ENCODE data around the gene SLC29A3. TPM values are rescaled to one million over a fixed set of nuclear protein-coding genes. Genes with fewer than 3 reads are reported as not detected.
A peak's percentile ranks its signal among the peaks of the same experiment; 100 is the strongest.

SLC29A3 gene
- total RNA-seq, 1 experiment from 2014 or later: 35.7 TPM

DNA sequence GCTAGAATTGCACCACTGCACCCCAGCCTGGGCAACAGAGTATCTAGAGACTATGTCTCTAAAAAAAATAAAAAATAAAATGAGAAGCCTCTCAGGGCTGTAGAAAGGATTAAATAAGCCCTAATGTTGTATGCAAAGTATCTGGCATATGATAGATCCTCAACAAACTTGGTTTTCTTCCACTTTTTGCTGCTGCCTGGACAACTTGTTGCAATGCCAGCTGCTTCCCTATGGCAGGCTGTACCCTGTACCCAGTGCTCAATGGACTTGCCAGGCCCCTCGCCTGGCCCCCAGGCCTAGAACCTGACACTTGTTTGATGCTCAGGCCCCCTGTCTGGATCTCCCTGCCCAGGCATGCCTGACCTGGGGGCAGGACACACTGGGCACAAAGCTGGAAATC is 49.1 kb downstream of the SLC29A3 start:
- Histone ChIP-seq H3K4me3 (no peak overlapping the region), H3F3A (ENCODE audit: insufficient read depth, low read depth) (peaks cover 37% of the 10 kb centered on the region), H3K4me1 (replicated peaks; ENCODE audit: insufficient read depth) (peaks cover 43% of the 10 kb centered on the region), H3K27ac (no peak overlapping the region), H3K9me2 (ENCODE audit: insufficient read depth) (no peaks in the 10 kb centered on the region), H3K27me3 (ENCODE audit: insufficient read depth, low read depth) (no peaks in the 10 kb centered on the region), H3K36me3 (ENCODE audit: low read depth) (no peaks in the 10 kb centered on the region), H3K4me2 (no peak overlapping the region), H3K9me3 (ENCODE audit: insufficient read depth, low read depth) (no peaks in the 10 kb centered on the region), H4K20me1 (ENCODE audit: insufficient read depth) (no peaks in the 10 kb centered on the region), H2AFZ (no peak overlapping the region), H3K79me2 (ENCODE audit: low read depth) (no peaks in the 10 kb centered on the region)
- CTCF ChIA-PET: interaction anchor here (0.6 kb wide), 1 partner anchor 16 kb away, joined by 4 read pairs; no protein-coding TSS in a partner anchor
- no peak for DNase-seq
- intact Hi-C loops (cut with micrococcal nuclease; ENCODE audit: unreplicated experiment): no loop called here
- TF ChIP-seq, protein P1, sequence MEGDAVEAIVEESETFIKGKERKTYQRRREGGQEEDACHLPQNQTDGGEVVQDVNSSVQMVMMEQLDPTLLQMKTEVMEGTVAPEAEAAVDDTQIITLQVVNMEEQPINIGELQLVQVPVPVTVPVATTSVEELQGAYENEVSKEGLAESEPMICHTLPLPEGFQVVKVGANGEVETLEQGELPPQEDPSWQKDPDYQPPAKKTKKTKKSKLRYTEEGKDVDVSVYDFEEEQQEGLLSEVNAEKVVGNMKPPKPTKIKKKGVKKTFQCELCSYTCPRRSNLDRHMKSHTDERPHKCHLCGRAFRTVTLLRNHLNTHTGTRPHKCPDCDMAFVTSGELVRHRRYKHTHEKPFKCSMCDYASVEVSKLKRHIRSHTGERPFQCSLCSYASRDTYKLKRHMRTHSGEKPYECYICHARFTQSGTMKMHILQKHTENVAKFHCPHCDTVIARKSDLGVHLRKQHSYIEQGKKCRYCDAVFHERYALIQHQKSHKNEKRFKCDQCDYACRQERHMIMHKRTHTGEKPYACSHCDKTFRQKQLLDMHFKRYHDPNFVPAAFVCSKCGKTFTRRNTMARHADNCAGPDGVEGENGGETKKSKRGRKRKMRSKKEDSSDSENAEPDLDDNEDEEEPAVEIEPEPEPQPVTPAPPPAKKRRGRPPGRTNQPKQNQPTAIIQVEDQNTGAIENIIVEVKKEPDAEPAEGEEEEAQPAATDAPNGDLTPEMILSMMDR (conservative IDR thresholded peaks at IDR 0.05): no peak
- no peak for TF ChIP-seq EZH2 (IDR thresholded peaks at IDR 0.05; ENCODE audit: low read depth)
- POLR2A ChIA-PET (ENCODE audit: unreplicated experiment): no interaction called here
- BruUV-seq (replicated peaks): TSS peak; percentile 4

- H3K79me2 ChIP-seq (ENCODE audit: low read depth): no peaks in the 10 kb centered on the region
- H3K27ac ChIP-seq: no peak overlapping the region
- peaks cover 38% of the 10 kb centered on the region for H3K4me1 ChIP-seq (replicated peaks; ENCODE audit: insufficient read depth)
- H3K4me2 ChIP-seq: no peak overlapping the region
- TF ChIP-seq EZH2 (IDR thresholded peaks at IDR 0.05; ENCODE audit: low read depth): no peak
- TF ChIP-seq, protein P1 (conservative IDR thresholded peaks at IDR 0.05): no peak
- H3F3A ChIP-seq (ENCODE audit: insufficient read depth, low read depth): peaks cover 36% of the 10 kb centered on the region
- H3K9me2 ChIP-seq (ENCODE audit: insufficient read depth): no peaks in the 10 kb centered on the region
- no peak overlapping the region for H3K4me3 ChIP-seq
- ChIA-PET CTCF (no interaction called here), POLR2A (ENCODE audit: unreplicated experiment) (no interaction called here)
- no TSS peak for BruUV-seq (replicated peaks)
- intact Hi-C loops (cut with micrococcal nuclease; ENCODE audit: unreplicated experiment): no loop called here
- no peaks in the 10 kb centered on the region for H3K9me3 ChIP-seq (ENCODE audit: insufficient read depth, low read depth)
- no peaks in the 10 kb centered on the region for H3K27me3 ChIP-seq (ENCODE audit: insufficient read depth, low read depth)
- no peak for DNase-seq
- H3K36me3 ChIP-seq (ENCODE audit: low read depth): no peaks in the 10 kb centered on the region
- no peak overlapping the region for H2AFZ ChIP-seq
- H4K20me1 ChIP-seq (ENCODE audit: insufficient read depth): no peaks in the 10 kb centered on the region
These were observed 49.6 kb downstream of the SLC29A3 start for GRCh38 chr10:71368643-71369042.

GRCh38 chr10:71369602-71370001 is 50.5 kb downstream of the SLC29A3 start:
- Histone ChIP-seq H3K79me2 (ENCODE audit: low read depth) (no peaks in the 10 kb centered on the region), H3K4me1 (replicated peaks; ENCODE audit: insufficient read depth) (peaks cover 29% of the 10 kb centered on the region), H2AFZ (no peak overlapping the region), H3K27ac (no peak overlapping the region), H3K4me2 (no peak overlapping the region), H3K4me3 (no peak overlapping the region), H4K20me1 (ENCODE audit: insufficient read depth) (no peaks in the 10 kb centered on the region), H3K36me3 (ENCODE audit: low read depth) (no peaks in the 10 kb centered on the region), H3F3A (ENCODE audit: insufficient read depth, low read depth) (peaks cover 27% of the 10 kb centered on the region), H3K9me3 (ENCODE audit: insufficient read depth, low read depth) (no peaks in the 10 kb centered on the region), H3K9me2 (ENCODE audit: insufficient read depth) (no peaks in the 10 kb centered on the region), H3K27me3 (ENCODE audit: insufficient read depth, low read depth) (no peaks in the 10 kb centered on the region)
- no peak for TF ChIP-seq EZH2 (IDR thresholded peaks at IDR 0.05; ENCODE audit: low read depth)
- TF ChIP-seq, protein P1 (conservative IDR thresholded peaks at IDR 0.05): no peak
- intact Hi-C loops (cut with micrococcal nuclease; ENCODE audit: unreplicated experiment): no loop called here
- DNase-seq: no peak
- ChIA-PET POLR2A (ENCODE audit: unreplicated experiment) (no interaction called here), CTCF (interaction anchor here (0.6 kb wide), 1 partner anchor 524 kb away, joined by 11 read pairs; no protein-coding TSS in a partner anchor)
- BruUV-seq (replicated peaks): no TSS peak
